Mesenchymal stem cell (in vitro differentiated cells and primary cell): ENCODE results near the gene DBH.

ENCODE experiments used
- DNase-seq: peaks from one replicate; pipeline ENCODE4 v3.0.0-alpha.2; 2013
- H2AFZ ChIP-seq: one replicate; pipeline ENCODE4 v1.6.1; 2013; ENCODE audit warnings: low read depth, mild to moderate bottlenecking, control low read depth, inconsistent platforms, low read length, moderate library complexity
- H2AK5ac ChIP-seq: 2 replicates; pipeline ENCODE4 v1.6.1; 2013; ENCODE audit warnings: low read length, moderate library complexity, mild to moderate bottlenecking, inconsistent platforms; ENCODE audit not compliant: severe bottlenecking
- H2BK120ac ChIP-seq: one replicate; pipeline ENCODE4 v1.6.1; 2013; ENCODE audit warnings: low read depth, mild to moderate bottlenecking, inconsistent platforms, low read length, moderate library complexity
- H2BK12ac ChIP-seq, 2 experiments: one replicate each; pipeline ENCODE4 v1.6.1; 2013; ENCODE audit warnings: inconsistent platforms in 2 of 2, low read length in 2 of 2, mild to moderate bottlenecking in 2 of 2, moderate library complexity in 2 of 2, control low read depth in 1 of 2
- H2BK15ac ChIP-seq: one replicate; pipeline ENCODE4 v1.6.1; 2013; ENCODE audit warnings: mild to moderate bottlenecking, low read depth, inconsistent platforms; ENCODE audit not compliant: poor library complexity, severe bottlenecking
- H2BK5ac ChIP-seq: 2 replicates; pipeline ENCODE4 v1.6.1; 2013; ENCODE audit warnings: low read depth, mild to moderate bottlenecking, low read length, control low read depth, inconsistent platforms; ENCODE audit not compliant: poor library complexity, severe bottlenecking
- H3K14ac ChIP-seq, 2 experiments: one replicate each; pipeline ENCODE4 v1.6.1; 2013; ENCODE audit warnings: inconsistent platforms in 2 of 2, low read length in 2 of 2, control low read depth in 1 of 2, mild to moderate bottlenecking in 1 of 2, moderate library complexity in 1 of 2
- H3K18ac ChIP-seq, 2 experiments: one replicate each; pipeline ENCODE4 v1.6.1; 2013; ENCODE audit warnings: inconsistent platforms in 2 of 2, low read length in 2 of 2, control low read depth in 1 of 2, low read depth in 1 of 2, mild to moderate bottlenecking in 1 of 2
- H3K23ac ChIP-seq, 2 experiments: one replicate each; pipeline ENCODE4 v1.6.1; 2013; ENCODE audit warnings: inconsistent platforms in 2 of 2, low read length in 2 of 2, mild to moderate bottlenecking in 2 of 2, moderate library complexity in 2 of 2, control low read depth in 1 of 2
- H3K27ac ChIP-seq: 2 replicates; pipeline ENCODE4 v1.5.1; 2013; ENCODE audit warnings: mild to moderate bottlenecking, moderate library complexity, low read length, control low read depth, inconsistent platforms; ENCODE audit not compliant: poor library complexity, severe bottlenecking
- H3K27me3 ChIP-seq, 2 experiments: 2 replicates each; pipeline versions ENCODE4 v1.6.1 to v1.7.0; 2013; ENCODE audit warnings: low read length in 2 of 2, mild to moderate bottlenecking in 2 of 2, moderate library complexity in 2 of 2, control low read depth in 1 of 2, inconsistent platforms in 1 of 2; ENCODE audit not compliant: control insufficient read depth in 1 of 2, insufficient read depth in 1 of 2
- H3K36me3 ChIP-seq, 2 experiments: 2 replicates each; pipeline versions ENCODE4 v1.6.1 to v1.7.0; 2013; ENCODE audit warnings: low read length in 2 of 2, control low read depth in 1 of 2, inconsistent platforms in 1 of 2, low read depth in 1 of 2, mild to moderate bottlenecking in 1 of 2; ENCODE audit not compliant: insufficient read depth in 2 of 2, control insufficient read depth in 1 of 2
- H3K4ac ChIP-seq, 2 experiments: one replicate each; pipeline ENCODE4 v1.6.1; 2013; ENCODE audit warnings: inconsistent platforms in 2 of 2, low read length in 2 of 2, mild to moderate bottlenecking in 2 of 2, moderate library complexity in 2 of 2, control low read depth in 1 of 2, low read depth in 1 of 2
- H3K4me1 ChIP-seq: 2 replicates; pipeline ENCODE4 v1.6.1; 2013; ENCODE audit warnings: low read depth, low read length, control low read depth; ENCODE audit not compliant: control insufficient read depth, insufficient read depth
- H3K4me2 ChIP-seq: 2 replicates; pipeline ENCODE4 v1.6.1; 2013; ENCODE audit warnings: low read length, mild to moderate bottlenecking, inconsistent platforms; ENCODE audit not compliant: poor library complexity, severe bottlenecking
- H3K4me3 ChIP-seq, 2 experiments: 2 replicates each; pipeline versions ENCODE4 v1.5.1 to v1.7.0; 2013; ENCODE audit warnings: low read length in 2 of 2, mild to moderate bottlenecking in 2 of 2, control low read depth in 1 of 2, low read depth in 1 of 2; ENCODE audit not compliant: insufficient read depth in 1 of 2
- H3K79me1 ChIP-seq: replicated peaks from 2 replicates; pipeline ENCODE4 v1.6.1; 2013; ENCODE audit warnings: mild to moderate bottlenecking, control low read depth, low read length, inconsistent platforms; ENCODE audit not compliant: poor library complexity, severe bottlenecking
- H3K9ac ChIP-seq: 2 replicates; pipeline ENCODE4 v1.7.0; 2013; ENCODE audit warnings: mild to moderate bottlenecking, low read length, moderate library complexity
- H3K9me3 ChIP-seq: 2 replicates; pipeline ENCODE4 v1.7.0; 2013; ENCODE audit warnings: mild to moderate bottlenecking, low read length; ENCODE audit not compliant: control insufficient read depth
- H4K8ac ChIP-seq: one replicate; pipeline ENCODE4 v1.6.1; 2013; ENCODE audit warnings: inconsistent platforms, mild to moderate bottlenecking, low read length, moderate library complexity
- H4K91ac ChIP-seq: one replicate; pipeline ENCODE4 v1.6.1; 2013; ENCODE audit warnings: mild to moderate bottlenecking, low read length, inconsistent platforms
- WGBS: methylation state at CpG from one replicate; pipeline ENCODE4 v1.1.7; 2013; ENCODE audit warnings: mixed read lengths; 5-methylcytosine and 5-hydroxymethylcytosine counted together

DBH gene

DNA sequence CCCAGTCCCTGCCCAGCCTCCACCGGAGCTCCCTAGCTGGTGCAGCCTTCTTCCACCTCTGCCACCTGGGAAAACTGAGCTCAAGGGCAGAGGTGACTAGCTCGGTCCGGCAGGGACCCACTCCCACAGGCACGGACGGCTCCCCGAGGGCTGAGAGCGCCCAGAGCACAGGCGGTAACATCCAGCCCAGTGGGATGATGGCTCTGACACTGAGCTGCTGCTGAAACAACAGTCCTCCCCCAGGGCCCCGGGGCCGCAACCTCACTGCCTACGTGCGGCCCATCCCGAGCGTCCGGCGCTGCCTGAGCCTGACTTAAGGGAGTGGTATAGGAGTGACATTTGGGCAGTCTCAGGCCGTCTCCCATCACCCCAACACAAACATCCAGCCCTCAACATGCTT lies 30.7 kb upstream of the DBH start:
- H2BK15ac ChIP-seq: no peak overlapping the region
- no peak overlapping the region for H3K4me2 ChIP-seq
- H3K27ac ChIP-seq: no peak overlapping the region
- no peak overlapping the region for H4K8ac ChIP-seq
- peaks cover 71 to 91% of the 10 kb centered on the region in 2 experiments for H3K27me3 ChIP-seq
- no peaks in the 10 kb centered on the region for H3K36me3 ChIP-seq
- no peak overlapping the region for H3K4me3 ChIP-seq
- no peak overlapping the region for H3K14ac ChIP-seq
- H3K4ac ChIP-seq: no peak overlapping the region
- H4K91ac ChIP-seq: no peak overlapping the region
- no peak for DNase-seq
- H3K23ac ChIP-seq: no peak overlapping the region
- H3K4me1 ChIP-seq: peaks cover 5% of the 10 kb centered on the region
- no peak overlapping the region for H2BK12ac ChIP-seq
- no peak overlapping the region for H2BK5ac ChIP-seq
- H3K9me3 ChIP-seq: no peaks in the 10 kb centered on the region
- no peak overlapping the region for H2AK5ac ChIP-seq
- 89% methylated on average over 9 of the region's 17 CpGs for WGBS
- H3K9ac ChIP-seq: no peak overlapping the region
- no peak overlapping the region for H2AFZ ChIP-seq
- H3K18ac ChIP-seq: no peak overlapping the region
- H2BK120ac ChIP-seq: no peak overlapping the region
- no peaks in the 10 kb centered on the region for H3K79me1 ChIP-seq

DNA sequence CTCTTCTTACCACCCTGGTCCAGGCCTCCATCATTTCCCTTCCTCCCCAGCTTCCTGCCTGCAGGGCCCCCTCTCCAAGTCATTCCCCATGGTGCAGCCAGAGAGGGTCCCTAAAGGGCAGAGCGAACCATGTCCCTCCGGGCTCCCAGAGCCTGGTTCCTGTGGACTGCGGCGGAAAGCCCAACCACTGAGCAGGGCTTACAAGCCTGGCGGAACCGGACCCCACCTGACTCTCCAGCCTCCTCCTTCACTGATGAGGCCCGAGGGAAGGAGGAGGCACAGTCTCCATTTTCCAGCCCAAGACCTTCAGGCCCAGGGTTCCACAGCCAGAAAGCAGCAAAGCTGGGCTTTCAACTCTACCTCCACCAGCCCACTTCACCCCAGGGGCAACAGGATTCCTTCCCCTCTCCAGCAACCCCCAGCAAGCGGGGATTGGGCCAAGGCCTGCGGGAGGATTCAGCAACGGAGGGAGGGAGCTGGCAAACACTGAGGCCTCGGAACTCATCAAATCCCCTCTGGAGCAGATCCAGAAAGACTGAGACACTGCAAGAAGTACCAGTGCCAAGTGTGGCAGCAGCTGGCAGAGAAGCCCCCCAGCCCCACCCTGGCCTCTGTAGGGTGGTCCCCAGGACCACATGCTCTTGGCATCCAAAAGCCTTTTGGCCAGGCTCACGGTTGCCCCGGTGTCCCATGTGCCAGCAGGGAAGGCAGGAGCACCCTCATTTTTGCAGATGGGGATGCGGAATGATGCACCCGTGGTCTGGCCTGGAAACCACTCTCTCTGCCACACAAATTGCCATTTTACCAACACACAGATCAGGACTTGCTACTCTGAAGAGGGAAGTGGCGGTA lies 30.1 kb upstream of the DBH start:
- peaks cover 5% of the 10 kb centered on the region for H3K4me1 ChIP-seq
- H2BK5ac ChIP-seq: no peak overlapping the region
- no peaks in the 10 kb centered on the region for H3K9me3 ChIP-seq
- no peak overlapping the region for H2BK15ac ChIP-seq
- H3K79me1 ChIP-seq: no peaks in the 10 kb centered on the region
- no peak overlapping the region for H2BK12ac ChIP-seq
- H3K4me2 ChIP-seq: no peak overlapping the region
- no peak for DNase-seq
- H3K27me3 ChIP-seq: peaks cover 78 to 91% of the 10 kb centered on the region in 2 experiments
- no peak overlapping the region for H3K23ac ChIP-seq
- H3K27ac ChIP-seq: no peak overlapping the region
- no peak overlapping the region for H2AFZ ChIP-seq
- no peak overlapping the region for H3K14ac ChIP-seq
- 71% methylated on average over 16 of the region's 16 CpGs for WGBS
- H3K36me3 ChIP-seq: no peaks in the 10 kb centered on the region
- H3K18ac ChIP-seq: no peak overlapping the region
- H4K8ac ChIP-seq: no peak overlapping the region
- no peak overlapping the region for H3K9ac ChIP-seq
- H3K4ac ChIP-seq: no peak overlapping the region
- H2BK120ac ChIP-seq: no peak overlapping the region
- H2AK5ac ChIP-seq: no peak overlapping the region
- no peak overlapping the region for H3K4me3 ChIP-seq
- no peak overlapping the region for H4K91ac ChIP-seq

DNA sequence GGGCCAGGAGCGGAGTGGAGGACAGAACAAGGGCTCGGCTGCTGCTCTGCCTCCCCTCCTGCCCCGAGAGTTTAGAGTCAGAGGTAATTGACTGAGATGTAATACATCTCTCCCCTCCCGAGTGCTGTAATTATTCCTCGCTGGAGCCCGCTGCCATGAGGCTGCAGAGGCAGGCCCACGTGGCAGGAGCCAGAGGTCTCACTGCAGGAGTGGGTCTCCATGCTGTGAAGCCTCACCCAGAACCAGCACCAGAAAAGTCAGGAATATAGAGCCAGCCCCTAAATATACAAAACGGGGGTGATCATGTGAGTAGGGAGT lies 29.5 kb upstream of the DBH start:
- H2BK15ac ChIP-seq: no peak overlapping the region
- H4K91ac ChIP-seq: no peak overlapping the region
- peaks cover 5% of the 10 kb centered on the region for H3K4me1 ChIP-seq
- H2BK12ac ChIP-seq: no peak overlapping the region
- H3K4me3 ChIP-seq: no peak overlapping the region
- H3K9ac ChIP-seq: no peak overlapping the region
- H2BK120ac ChIP-seq: no peak overlapping the region
- H3K4me2 ChIP-seq: no peak overlapping the region
- H2AK5ac ChIP-seq: no peak overlapping the region
- no peak overlapping the region for H3K18ac ChIP-seq
- H3K27ac ChIP-seq: no peak overlapping the region
- DNase-seq: no peak
- H3K4ac ChIP-seq: no peak overlapping the region
- no peak overlapping the region for H4K8ac ChIP-seq
- 68% methylated on average over 7 of the region's 8 CpGs for WGBS
- no peak overlapping the region for H3K23ac ChIP-seq
- no peaks in the 10 kb centered on the region for H3K79me1 ChIP-seq
- peaks cover 79 to 92% of the 10 kb centered on the region in 2 experiments for H3K27me3 ChIP-seq
- H3K36me3 ChIP-seq: no peaks in the 10 kb centered on the region
- H3K14ac ChIP-seq: no peak overlapping the region
- H2AFZ ChIP-seq: no peak overlapping the region
- no peaks in the 10 kb centered on the region for H3K9me3 ChIP-seq
- H2BK5ac ChIP-seq: no peak overlapping the region

DNA sequence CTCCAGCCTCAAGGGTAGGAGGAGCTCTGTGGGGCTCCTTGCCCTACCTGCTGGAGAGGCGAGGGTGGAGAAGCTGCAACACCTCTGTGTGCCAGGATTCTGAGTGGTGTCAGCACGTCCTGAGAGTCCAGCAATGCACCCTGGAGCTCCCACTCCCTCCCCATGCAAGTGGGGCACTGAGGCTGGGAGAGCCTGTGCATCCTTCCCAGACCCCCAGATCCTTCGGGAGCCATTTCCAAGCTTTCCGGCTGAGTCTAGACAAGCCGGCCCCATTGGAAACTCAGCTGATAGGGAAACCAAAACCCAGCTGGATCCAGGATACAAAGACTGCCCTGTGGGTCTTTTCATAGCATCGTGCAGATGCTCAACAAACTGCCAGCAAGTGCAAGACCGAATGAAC lies 28.8 kb upstream of the DBH start:
- H4K8ac ChIP-seq: no peak overlapping the region
- no peaks in the 10 kb centered on the region for H3K9me3 ChIP-seq
- no peak overlapping the region for H2AK5ac ChIP-seq
- H2BK12ac ChIP-seq: no peak overlapping the region
- H3K9ac ChIP-seq: no peak overlapping the region
- H3K36me3 ChIP-seq: no peaks in the 10 kb centered on the region
- H2BK5ac ChIP-seq: no peak overlapping the region
- H3K4me1 ChIP-seq: peaks cover 5% of the 10 kb centered on the region
- no peak overlapping the region for H3K4me3 ChIP-seq
- no peak for DNase-seq
- H4K91ac ChIP-seq: no peak overlapping the region
- no peak overlapping the region for H2BK120ac ChIP-seq
- H3K23ac ChIP-seq: no peak overlapping the region
- H2AFZ ChIP-seq: no peak overlapping the region
- no peak overlapping the region for H3K27ac ChIP-seq
- H3K14ac ChIP-seq: no peak overlapping the region
- no peaks in the 10 kb centered on the region for H3K79me1 ChIP-seq
- peaks cover 80 to 92% of the 10 kb centered on the region in 2 experiments for H3K27me3 ChIP-seq
- no peak overlapping the region for H2BK15ac ChIP-seq
- H3K18ac ChIP-seq: no peak overlapping the region
- H3K4me2 ChIP-seq: no peak overlapping the region
- WGBS: 75% methylated on average over 7 of the region's 7 CpGs
- no peak overlapping the region for H3K4ac ChIP-seq
